Inflammatory macrophage treated with lipopolysaccharide for 1 hour (primary cell): Measurements from ENCODE around the gene SOBP.

Experiments used
- DNase-seq, 2 donors: peaks; one replicate each; pipeline ENCODE4 v3.0.0-alpha.2; 2020 to 2022

Gene SOBP

GRCh38 chr6:107523054-107523791, 33.3 kb downstream of the SOBP start:
- DNase-seq: no peak

DNA sequence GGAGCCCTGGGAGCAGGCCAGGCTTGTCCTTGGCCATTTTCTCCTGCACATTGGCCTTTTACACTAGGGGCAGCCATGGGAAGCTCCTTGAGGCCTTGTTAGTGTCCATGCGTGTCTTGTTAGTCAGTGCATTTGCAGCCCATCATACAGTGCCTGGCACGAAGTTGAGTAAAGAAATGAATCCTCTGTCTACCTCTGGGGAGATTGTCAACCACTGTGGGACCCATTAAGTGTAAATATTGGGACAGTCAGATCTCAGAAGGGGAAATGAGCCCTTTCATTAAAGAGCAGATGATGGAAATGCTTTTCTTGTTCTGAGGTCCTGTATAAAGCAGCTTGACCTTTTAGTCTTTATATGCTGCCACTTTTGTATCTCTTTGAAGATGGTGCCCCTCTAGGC, 33.9 kb downstream of the SOBP start:
- no peak for DNase-seq

- no peak for DNase-seq
Measured at GRCh38 chr6:107524626-107525025, 34.7 kb downstream of the SOBP start.

DNA sequence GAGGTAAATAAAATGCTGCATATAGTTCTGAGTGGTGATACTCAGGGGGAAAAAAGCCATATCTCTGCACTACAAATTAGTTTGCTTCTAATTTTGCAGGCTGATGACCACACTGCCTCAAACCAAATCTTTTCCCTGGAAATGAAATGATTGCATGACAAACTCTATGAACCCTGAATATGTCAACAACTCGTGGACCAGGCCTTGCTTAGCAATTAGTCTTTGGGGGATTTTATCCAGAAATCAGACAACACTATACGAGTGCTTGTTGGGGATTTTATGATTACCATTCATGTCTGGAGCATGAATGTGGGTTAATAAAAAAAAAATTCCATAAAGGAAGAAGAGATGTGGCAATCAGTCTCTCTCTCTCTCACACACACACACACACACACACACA, 42.0 kb downstream of the SOBP start:
- peak in 1 of 2 donors; percentile 2 for DNase-seq

- DNase-seq: no peak
Measured at GRCh38 chr6:107532706-107533105, 42.8 kb downstream of the SOBP start.

- DNase-seq: no peak
Measured at GRCh38 chr6:107533415-107534059, 43.6 kb downstream of the SOBP start.

GRCh38 chr6:107534571-107535141, 44.7 kb downstream of the SOBP start:
- no peak for DNase-seq

DNA sequence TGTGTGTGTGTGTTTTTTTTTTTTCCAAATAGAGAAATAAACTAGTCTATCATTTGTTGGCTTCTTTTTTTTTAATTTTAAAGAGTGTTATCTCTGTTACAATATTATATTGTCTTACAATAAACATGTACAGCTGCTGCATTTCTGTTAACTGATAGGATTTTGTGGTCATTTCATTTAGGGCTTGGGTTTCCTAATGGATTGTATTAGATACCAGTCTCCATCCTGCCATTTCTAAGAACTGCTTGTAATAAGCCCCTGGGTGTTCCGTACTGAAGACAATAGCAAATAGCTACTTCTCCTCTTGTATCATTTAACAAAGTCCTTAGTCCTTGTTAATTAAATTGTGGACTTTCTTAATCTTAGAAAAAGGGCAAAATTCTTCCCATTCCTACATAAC, 45.7 kb downstream of the SOBP start:
- DNase-seq: no peak

DNA sequence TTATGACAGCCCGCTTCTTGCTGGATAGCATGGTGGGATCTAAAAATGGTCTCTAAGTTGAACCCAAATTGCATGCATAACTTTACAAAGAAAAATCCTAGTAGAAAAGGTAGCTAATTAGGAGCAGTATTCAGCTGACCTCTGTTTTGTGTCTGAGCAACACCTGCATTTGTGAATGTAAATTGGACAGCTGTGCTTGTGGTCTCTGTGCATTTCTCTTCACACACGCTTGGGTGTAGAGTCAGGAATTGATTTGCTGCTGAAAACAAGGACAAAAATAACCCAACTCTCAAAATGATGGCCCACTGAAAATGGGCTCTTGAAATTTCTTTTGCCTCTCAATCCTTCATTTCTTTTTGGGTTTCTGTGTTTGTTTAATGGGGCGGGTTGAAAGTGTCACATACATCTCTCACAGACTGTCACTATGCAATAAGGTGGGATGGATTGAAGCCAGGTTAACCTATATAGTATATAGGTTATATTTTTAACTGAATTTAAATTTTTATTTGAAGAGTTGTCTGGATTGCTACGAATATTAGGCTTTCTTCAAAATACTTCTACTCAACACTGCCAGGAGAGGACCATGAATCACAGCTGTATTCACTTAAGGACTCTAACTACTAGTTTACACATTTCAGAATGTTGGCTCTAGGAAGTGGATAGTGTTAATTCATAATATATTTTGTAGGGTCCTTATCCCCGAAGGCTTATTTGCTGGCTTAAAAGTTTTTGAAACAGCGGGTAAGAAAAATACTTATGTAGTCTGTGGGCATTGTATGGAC, 46.5 kb downstream of the SOBP start:
- DNase-seq: no peak

DNA sequence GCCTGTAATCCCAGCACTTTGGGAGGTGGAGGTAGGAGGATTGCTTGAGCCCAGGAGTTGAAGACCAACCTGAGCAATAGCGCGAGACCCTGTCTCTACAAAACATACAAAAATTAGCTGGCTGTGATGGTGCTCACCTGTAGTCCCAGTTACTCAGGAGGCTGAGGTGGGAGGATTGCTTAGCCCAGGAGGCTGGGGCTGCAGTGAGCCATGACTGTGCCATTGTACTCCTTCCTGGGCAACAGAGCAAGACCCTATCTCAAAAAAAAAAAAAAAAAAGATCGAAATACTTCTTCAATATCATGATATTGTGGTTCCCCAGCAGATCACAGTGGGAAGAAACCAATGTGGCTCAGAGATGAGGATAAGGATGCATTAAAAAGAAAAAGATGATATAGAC, 47.6 kb downstream of the SOBP start:
- no peak for DNase-seq

GRCh38 chr6:107538856-107539387, 49.0 kb downstream of the SOBP start:
- DNase-seq: no peak

GRCh38 chr6:107539409-107539808, 49.5 kb downstream of the SOBP start:
- no peak for DNase-seq

- no peak for DNase-seq
Measured at GRCh38 chr6:107539849-107540464, 50.0 kb downstream of the SOBP start.

- no peak for DNase-seq
Measured at GRCh38 chr6:107540465-107540857, 50.5 kb downstream of the SOBP start.

DNA sequence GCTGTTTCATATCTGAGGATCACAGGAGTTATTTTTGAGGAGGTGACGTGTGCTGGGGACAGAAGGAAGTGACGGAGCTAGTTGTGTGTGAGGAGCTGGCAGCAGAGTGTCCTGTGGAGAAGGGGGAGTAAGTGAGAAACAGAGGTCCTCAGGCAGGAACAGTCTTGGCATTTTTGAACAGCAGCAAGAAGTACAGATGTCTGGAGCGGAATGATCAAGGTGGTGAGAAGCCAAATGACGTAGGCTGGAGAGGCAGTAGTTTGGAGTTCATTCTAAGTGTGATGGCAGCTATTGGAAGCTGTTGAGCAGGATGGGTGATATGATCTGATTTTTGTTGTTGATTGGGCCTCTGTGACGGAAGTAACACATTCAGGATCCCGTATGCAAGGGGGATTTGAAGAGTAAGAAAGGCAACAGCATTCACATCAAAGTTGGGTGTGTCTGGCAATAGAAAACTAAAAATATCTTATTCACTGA, 52.3 kb downstream of the SOBP start:
- DNase-seq: no peak

GRCh38 chr6:107543088-107543487, 53.2 kb downstream of the SOBP start:
- no peak for DNase-seq

- DNase-seq: no peak
Measured at GRCh38 chr6:107543567-107543966, 53.6 kb downstream of the SOBP start.

DNA sequence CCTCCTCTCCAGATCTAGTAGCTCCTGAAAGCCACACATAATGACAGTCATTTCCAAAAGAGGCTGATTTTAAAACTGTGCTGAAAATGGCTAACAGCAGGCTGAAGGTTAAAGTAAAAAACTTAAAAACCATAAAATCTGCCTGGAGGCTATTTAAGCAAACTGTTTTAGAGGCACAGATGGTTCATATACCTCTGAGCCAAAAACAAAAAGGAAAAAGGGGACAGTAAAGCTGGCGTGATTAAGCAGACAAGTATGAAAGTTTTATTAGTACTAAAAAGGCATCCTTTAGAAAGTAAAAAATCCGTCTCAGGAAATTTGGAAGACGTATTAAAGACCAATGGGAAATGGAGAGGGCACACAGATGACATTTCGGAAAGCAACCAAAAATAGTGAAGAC, 55.8 kb downstream of the SOBP start:
- DNase-seq: no peak

- DNase-seq: no peak
Measured at GRCh38 chr6:107546691-107547450, 57.0 kb downstream of the SOBP start.

- no peak for DNase-seq
Measured at GRCh38 chr6:107547451-107547840, 57.5 kb downstream of the SOBP start.

DNA sequence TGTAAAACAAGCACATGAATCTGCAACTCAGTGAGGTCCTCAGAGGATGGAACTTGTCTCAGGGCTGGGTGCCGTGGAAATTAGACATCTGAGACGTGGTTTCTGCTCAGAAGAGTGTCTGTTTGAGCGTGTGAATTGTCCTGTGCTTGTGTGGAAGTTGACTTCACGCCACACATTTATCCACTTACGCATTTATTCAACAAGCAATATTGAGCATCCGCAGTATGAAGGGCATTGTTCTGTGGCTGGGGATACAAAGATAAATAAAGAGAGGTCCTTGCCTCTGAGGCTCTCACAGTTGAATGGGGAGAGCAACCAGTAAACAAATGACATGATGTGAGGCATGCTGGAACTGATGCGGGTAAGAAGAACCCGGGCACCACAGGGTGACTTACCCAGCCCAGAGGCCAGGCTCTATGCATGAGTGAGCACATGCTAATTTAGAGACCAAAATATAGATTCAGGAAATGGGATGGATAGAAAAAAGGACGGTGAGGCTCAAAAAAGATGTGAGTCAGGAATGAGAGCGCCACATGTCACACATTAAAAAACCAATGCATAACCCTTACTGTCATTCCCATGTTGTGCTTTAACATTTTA, 60.4 kb downstream of the SOBP start:
- no peak for DNase-seq

- DNase-seq: no peak
Measured at GRCh38 chr6:107550906-107551305, 61.0 kb downstream of the SOBP start.
